Stimulated activated effector memory CD8-positive, alpha-beta T cell treated with anti-CD3 and anti-CD28 coated beads, Interleukin-12 subunit alpha, Interleukin-12 subunit beta, amount 100 ng/mL, for 72 hours (primary cell): ENCODE results near the gene IL36G.
A peak's percentile ranks its signal among the peaks of the same experiment; 100 is the strongest.

Experiments
- ATAC-seq: fragments of 150-1000 bp; cut with Tn5 transposase; 2 replicates; pipeline ENCODE4 v1.10.0; 2021
- DNase-seq, 2 donors: peaks; one replicate each; pipeline ENCODE4 v3.0.0; 2021 to 2022; ENCODE audit warnings: low spot score in 2 of 2
- H3K27ac Mint-ChIP-seq: one replicate; pipeline ENCODE4 v1.8.0; 2022; ENCODE audit warnings: mild to moderate bottlenecking, mixed read lengths
- H3K36me3 Mint-ChIP-seq: one replicate; pipeline ENCODE4 v1.8.0; 2022; ENCODE audit warnings: mild to moderate bottlenecking, mixed read lengths
- H3K4me1 Mint-ChIP-seq: one replicate; pipeline ENCODE4 v1.8.0; 2022; ENCODE audit warnings: mixed read lengths
- H3K4me3 Mint-ChIP-seq: one replicate; pipeline ENCODE4 v1.8.0; 2022; ENCODE audit warnings: mild to moderate bottlenecking, mixed read lengths
- H3K9me3 Mint-ChIP-seq: one replicate; pipeline ENCODE4 v1.8.0; 2022; ENCODE audit warnings: mixed read lengths

Gene IL36G

GRCh38 chr2:112958428-112959108, 19.2 kb upstream of the IL36G start:
- Mint-ChIP-seq H3K9me3 (no peaks in the 10 kb centered on the region), H3K36me3 (no peaks in the 10 kb centered on the region), H3K4me1 (no peaks in the 10 kb centered on the region), H3K27ac (no peak overlapping the region), H3K4me3 (no peak overlapping the region)
- ATAC-seq: peak; percentile 78
- DNase-seq: peak in 1 of 2 donors; percentile 54

DNA sequence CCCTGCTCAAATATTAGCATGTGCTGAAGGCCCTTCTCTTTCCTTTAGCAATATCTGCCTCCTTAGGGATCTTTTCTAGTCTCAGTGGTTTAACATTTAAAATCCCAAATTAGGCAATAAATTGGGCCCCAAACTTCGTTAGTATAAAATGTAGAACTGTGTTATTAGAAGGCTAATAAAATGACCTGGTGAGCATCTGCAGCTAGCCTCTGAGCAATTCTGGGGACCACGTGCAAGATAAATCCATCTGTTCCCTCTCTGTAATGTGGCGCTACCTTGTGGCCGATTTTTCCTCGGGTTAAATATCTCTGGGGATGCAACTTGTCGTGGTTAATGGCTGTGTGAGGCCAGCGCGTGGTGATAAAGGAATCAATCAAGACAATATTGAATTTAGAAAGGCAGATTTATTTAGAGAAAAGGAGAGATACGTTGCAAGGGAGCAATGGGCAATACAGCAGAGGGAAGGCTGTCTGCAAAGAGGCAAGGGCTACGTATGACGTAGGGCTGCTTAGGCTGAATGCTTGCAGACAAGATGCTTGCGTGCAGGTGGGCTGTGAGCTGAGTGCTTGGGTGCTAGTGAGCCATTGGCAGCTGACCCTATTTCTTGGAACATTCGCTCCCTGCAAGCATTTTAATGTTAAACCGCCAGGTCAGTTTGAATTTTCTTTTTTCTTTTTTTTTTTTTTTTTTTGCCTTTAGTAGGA, 18.5 kb upstream of the IL36G start:
- ATAC-seq: no peak

GRCh38 chr2:112960230-112960825, 17.5 kb upstream of the IL36G start:
- ATAC-seq: no peak
- Mint-ChIP-seq H3K4me1 (no peaks in the 10 kb centered on the region), H3K4me3 (no peak overlapping the region), H3K27ac (no peak overlapping the region), H3K9me3 (no peaks in the 10 kb centered on the region), H3K36me3 (no peaks in the 10 kb centered on the region)
- DNase-seq: peak in 1 of 2 donors; percentile 34

More for the DNA sequence above, 18.5 kb upstream of the IL36G start:
- H3K27ac Mint-ChIP-seq: no peak overlapping the region
- H3K4me3 Mint-ChIP-seq: no peak overlapping the region
- H3K36me3 Mint-ChIP-seq: no peaks in the 10 kb centered on the region
- no peaks in the 10 kb centered on the region for H3K9me3 Mint-ChIP-seq
- peak in 1 of 2 donors; percentile 26 for DNase-seq
- H3K4me1 Mint-ChIP-seq: no peaks in the 10 kb centered on the region

DNA sequence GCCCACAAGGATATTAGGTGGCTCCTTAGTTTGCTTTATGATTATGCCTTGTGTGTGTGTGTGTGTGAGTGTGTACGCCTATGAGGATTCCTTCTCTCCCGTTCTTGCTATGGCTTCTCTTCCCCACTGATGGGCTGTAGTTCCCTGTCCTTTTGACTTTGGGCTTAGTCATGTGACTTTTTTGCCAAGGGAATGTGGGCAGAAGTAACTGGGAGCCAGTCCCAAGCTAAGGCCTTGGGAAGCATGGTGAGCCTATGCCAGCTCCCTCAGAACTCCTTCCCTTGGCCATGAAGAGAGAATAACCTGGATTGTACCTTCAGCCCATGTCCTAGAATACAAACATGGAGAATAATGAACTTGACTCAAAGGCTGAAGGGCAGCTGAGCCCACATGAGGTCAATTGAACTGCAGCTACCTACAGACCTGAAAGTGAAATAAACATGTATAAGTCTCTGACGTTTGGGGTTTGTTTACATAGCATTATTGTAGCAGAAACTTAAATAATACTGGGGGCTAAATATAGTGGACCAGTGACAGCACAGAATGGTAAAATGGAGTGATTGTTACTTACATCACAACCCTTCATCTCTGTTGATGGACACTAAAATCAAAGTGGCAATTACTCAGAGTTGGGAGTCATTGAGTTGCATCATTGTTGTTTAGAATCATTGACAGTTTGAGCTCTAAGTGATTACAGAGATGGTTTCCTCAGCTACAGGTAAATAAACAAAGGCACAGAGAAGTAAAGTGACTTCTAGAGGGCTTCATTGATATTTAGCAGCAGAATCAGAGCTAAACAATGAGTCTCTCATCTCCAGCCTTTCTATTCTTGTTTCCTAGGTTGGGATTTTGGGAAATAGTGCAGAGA, 15.3 kb upstream of the IL36G start:
- H3K4me3 Mint-ChIP-seq: no peak overlapping the region
- no peaks in the 10 kb centered on the region for H3K9me3 Mint-ChIP-seq
- H3K4me1 Mint-ChIP-seq: no peaks in the 10 kb centered on the region

DNA sequence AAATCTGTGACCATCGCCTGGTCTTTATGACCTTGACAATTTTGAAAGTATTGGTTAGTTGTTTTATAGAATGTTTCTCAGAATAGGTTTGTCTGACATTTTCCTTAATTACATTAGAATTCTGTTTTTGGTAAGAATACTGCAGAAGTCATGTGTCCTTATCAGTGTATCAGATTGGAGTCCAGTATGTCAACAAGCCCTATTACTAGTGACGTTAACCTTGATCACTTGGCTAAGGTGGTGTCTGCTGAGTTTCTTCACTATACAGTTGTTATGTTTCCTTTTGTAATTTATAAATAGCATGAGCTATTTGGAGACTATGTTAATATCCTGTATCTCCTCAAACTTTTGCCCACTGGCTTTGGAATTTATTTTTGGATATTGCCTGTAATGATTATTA, 10.8 kb upstream of the IL36G start:
- Mint-ChIP-seq H3K9me3 (no peaks in the 10 kb centered on the region), H3K4me1 (no peaks in the 10 kb centered on the region), H3K4me3 (no peak overlapping the region), H3K36me3 (no peaks in the 10 kb centered on the region), H3K27ac (no peak overlapping the region)
- DNase-seq: no peak
- no peak for ATAC-seq

More for the DNA sequence above, 15.3 kb upstream of the IL36G start:
- no peak overlapping the region for H3K27ac Mint-ChIP-seq
- H3K36me3 Mint-ChIP-seq: no peaks in the 10 kb centered on the region
- DNase-seq (peak in 1 of 2 donors; percentile 30), ATAC-seq (no peak)

GRCh38 chr2:112972423-112973086, 5.3 kb upstream of the IL36G start:
- H3K4me1 Mint-ChIP-seq: no peaks in the 10 kb centered on the region

GRCh38 chr2:112973156-112973555, 4.7 kb upstream of the IL36G start:
- no peak for DNase-seq
- Mint-ChIP-seq H3K27ac (no peak overlapping the region), H3K4me3 (no peak overlapping the region)

More at GRCh38 chr2:112972423-112973086, 5.3 kb upstream of the IL36G start:
- H3K36me3 Mint-ChIP-seq: no peaks in the 10 kb centered on the region
- H3K4me3 Mint-ChIP-seq: no peak overlapping the region
- ATAC-seq (peak; percentile 62), DNase-seq (peak in 1 of 2 donors; percentile 26)
- H3K27ac Mint-ChIP-seq: no peak overlapping the region
- no peaks in the 10 kb centered on the region for H3K9me3 Mint-ChIP-seq

GRCh38 chr2:112979731-112980130, 1.9 kb downstream of the IL36G start:
- Mint-ChIP-seq H3K27ac (no peak overlapping the region), H3K9me3 (no peaks in the 10 kb centered on the region), H3K4me1 (no peaks in the 10 kb centered on the region), H3K36me3 (no peaks in the 10 kb centered on the region), H3K4me3 (no peak overlapping the region)
- DNase-seq (peak in 1 of 2 donors; percentile 17), ATAC-seq (no peak)

More at GRCh38 chr2:112973156-112973555, 4.7 kb upstream of the IL36G start:
- ATAC-seq: no peak
- H3K4me1 Mint-ChIP-seq: no peaks in the 10 kb centered on the region
- H3K36me3 Mint-ChIP-seq: no peaks in the 10 kb centered on the region
- H3K9me3 Mint-ChIP-seq: no peaks in the 10 kb centered on the region

DNA sequence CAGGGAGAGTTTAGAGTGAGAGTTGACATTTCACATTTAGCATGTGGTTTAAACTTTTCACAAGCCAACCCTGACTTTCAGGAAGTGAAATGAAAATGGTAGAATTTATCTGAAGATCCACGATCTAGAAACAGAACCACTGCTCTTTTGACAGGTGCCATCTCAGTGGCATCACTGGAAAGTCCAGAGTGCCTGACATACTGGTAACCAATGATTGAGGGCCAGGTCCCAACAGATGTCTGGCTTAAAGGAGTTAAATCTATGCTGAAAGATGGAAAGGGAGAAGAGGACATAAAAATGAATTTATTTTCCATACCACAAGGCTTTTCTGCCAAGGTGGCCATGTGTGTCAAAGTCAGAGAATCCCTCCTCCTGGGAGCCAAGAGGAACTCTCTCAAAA, 2.7 kb downstream of the IL36G start:
- no peaks in the 10 kb centered on the region for H3K9me3 Mint-ChIP-seq
- H3K36me3 Mint-ChIP-seq: no peaks in the 10 kb centered on the region
- no peak for ATAC-seq
- no peak overlapping the region for H3K27ac Mint-ChIP-seq
- H3K4me3 Mint-ChIP-seq: no peak overlapping the region
- no peaks in the 10 kb centered on the region for H3K4me1 Mint-ChIP-seq
- no peak for DNase-seq

GRCh38 chr2:112985090-112985489, 7.3 kb downstream of the IL36G start:
- no peaks in the 10 kb centered on the region for H3K4me1 Mint-ChIP-seq
- H3K36me3 Mint-ChIP-seq: no peaks in the 10 kb centered on the region
- no peak overlapping the region for H3K4me3 Mint-ChIP-seq
- DNase-seq (peak in 1 of 2 donors; percentile 52), ATAC-seq (peak; percentile 91)
- H3K9me3 Mint-ChIP-seq: no peaks in the 10 kb centered on the region
- no peak overlapping the region for H3K27ac Mint-ChIP-seq

DNA sequence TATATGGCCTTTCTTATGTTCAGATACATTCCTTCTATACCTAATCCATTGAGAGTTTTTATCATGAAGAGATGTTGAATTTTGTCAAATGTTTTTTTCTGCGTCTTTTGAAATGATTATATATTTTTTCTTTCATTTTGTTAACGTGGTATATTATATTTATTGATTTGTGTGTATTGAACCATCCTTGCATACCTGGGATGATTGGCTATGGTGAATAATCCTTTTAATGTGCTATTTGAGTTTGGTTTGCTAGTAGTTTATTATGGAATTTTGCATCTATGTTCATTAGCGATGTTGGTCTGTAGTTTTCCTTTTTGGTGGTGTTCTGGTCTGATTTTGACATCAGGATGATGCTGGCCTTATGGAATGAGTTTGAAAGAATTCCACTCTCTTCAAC, 11.8 kb downstream of the IL36G start:
- H3K4me1 Mint-ChIP-seq: no peaks in the 10 kb centered on the region
- no peak for DNase-seq
- no peak for ATAC-seq
- H3K36me3 Mint-ChIP-seq: no peaks in the 10 kb centered on the region
- peaks cover 5% of the 10 kb centered on the region for H3K9me3 Mint-ChIP-seq
- H3K27ac Mint-ChIP-seq: no peak overlapping the region
- H3K4me3 Mint-ChIP-seq: no peak overlapping the region

DNA sequence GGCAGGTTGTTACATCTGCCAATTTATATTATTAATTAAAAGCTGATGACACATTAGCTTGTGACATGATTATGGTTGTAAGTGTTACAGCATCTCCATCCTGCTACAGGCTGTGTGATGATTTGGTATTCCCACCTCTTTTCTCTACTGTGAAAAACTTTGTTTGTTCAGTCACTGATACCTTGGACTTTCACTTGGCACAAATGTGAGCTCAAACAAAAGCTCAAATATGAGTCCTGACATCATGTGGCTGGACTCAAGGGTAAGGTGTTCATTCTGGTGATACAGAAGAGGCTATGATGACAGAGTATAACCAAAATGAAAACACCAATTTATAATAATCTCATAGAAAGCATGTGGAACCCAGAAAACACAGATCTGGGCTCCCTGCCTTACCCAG, 16.0 kb downstream of the IL36G start:
- H3K9me3 Mint-ChIP-seq: peaks cover 5% of the 10 kb centered on the region
- ATAC-seq: no peak
- no peak overlapping the region for H3K4me3 Mint-ChIP-seq
- no peak for DNase-seq
- H3K27ac Mint-ChIP-seq: no peak overlapping the region
- peaks cover 15% of the 10 kb centered on the region for H3K4me1 Mint-ChIP-seq
- no peaks in the 10 kb centered on the region for H3K36me3 Mint-ChIP-seq

- no peak overlapping the region for H3K27ac Mint-ChIP-seq
Observed at GRCh38 chr2:112994648-112995047, 16.8 kb downstream of the IL36G start.

GRCh38 chr2:112995346-112995920, 17.6 kb downstream of the IL36G start:
- peaks cover 15% of the 10 kb centered on the region for H3K4me1 Mint-ChIP-seq
- peak in 1 of 2 donors; percentile 49 for DNase-seq

More at GRCh38 chr2:112994648-112995047, 16.8 kb downstream of the IL36G start:
- Mint-ChIP-seq H3K36me3 (no peaks in the 10 kb centered on the region), H3K4me3 (no peak overlapping the region), H3K9me3 (peaks cover 8% of the 10 kb centered on the region), H3K4me1 (peaks cover 15% of the 10 kb centered on the region)
- ATAC-seq: no peak
- DNase-seq: no peak

More at GRCh38 chr2:112995346-112995920, 17.6 kb downstream of the IL36G start:
- Mint-ChIP-seq H3K36me3 (no peaks in the 10 kb centered on the region), H3K4me3 (peak overlapping the region; percentile 50), H3K9me3 (peaks cover 9% of the 10 kb centered on the region), H3K27ac (no peak overlapping the region)
- peak; percentile 31 for ATAC-seq
